GM21515 (cell line): ENCODE results near the gene SPTBN1.

Experiments
- ATAC-seq: cut with Tn5 transposase; IDR thresholded peaks from one replicate; pipeline ENCODE4 v1.9.1; 2021; ENCODE audit not compliant: unreplicated experiment

Gene SPTBN1

GRCh38 chr2:54549917-54550518 lies 93.9 kb downstream of the SPTBN1 start:
- ATAC-seq = no peak

- no peak for ATAC-seq
Observed at GRCh38 chr2:54550547-54550946, 94.4 kb downstream of the SPTBN1 start.

DNA sequence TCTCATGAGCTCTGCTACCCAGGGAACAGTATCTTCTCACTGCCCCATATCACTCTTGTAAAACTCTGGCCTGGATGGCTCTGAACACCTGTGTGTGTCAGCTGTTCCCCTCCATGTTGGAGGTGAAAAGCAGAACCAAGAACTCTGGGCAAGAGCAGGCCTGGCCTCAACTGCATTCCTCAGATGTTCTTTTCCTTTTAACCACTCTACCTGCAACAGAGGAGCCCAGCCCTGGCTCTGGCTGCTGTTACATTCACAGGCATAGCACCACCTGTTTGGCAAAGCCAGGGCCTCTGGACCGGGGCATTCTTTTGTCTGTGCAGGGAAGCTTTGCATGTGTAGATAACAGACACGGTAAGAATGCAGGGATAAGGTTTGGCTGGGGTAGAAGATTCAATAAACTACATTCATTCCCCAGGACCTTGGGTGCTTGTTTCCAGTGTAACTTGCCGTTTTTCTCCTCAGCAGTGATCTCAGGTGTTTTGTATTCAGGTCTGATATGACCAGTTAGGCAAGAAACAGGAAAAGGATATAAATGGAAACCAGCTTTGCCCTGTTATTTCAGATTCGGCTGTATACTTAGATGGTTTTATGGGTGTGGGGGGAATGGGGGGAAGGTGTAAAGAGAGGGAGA lies 95.1 kb downstream of the SPTBN1 start:
- ATAC-seq = peak; percentile 80

- ATAC-seq = no peak
Observed at GRCh38 chr2:54553075-54553474, 96.9 kb downstream of the SPTBN1 start.

DNA sequence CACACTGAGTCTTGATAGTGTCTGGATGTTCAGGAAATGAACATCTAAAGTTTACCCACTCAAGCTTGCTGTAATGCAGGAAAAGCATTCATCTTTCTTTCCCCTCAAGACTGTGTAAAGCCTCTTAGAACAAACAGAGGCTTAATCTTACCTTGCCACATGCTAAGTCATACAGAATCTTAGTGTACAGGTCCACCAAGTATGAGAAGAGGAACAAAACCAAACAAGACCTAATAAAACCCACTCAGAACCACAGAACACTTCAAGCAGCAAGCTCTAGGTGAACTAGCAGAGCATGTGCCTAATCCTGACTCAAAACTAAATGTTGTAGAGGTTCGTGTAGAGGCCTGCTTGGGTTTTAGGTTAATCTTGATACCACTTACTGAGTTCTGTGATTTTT lies 97.6 kb downstream of the SPTBN1 start:
- no peak for ATAC-seq

GRCh38 chr2:54555318-54555837 lies 99.3 kb downstream of the SPTBN1 start:
- ATAC-seq = no peak

DNA sequence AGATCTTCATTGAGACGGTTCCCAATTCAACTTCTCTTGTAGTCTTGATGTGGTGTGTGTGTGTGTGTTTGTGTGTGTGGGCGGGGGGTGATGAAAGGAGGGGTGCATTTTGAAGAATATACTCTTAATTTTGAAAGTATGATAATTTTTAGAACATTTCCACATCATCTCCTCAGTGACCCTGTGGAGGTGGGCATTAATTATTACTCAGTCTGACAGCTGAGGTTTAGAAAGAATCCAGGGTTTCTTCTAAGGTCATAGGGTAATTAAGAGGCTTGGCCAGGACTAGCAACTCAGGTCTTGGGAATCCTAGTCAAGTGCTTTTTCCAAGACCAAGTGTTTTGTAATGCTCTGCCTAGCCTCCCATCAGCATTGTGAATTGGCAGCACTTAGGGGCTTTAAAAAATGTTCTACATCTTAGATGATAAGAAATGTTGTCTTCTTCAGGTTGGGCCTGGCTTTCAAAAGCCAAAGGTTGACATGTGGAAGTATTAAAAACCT lies 100.5 kb downstream of the SPTBN1 start:
- ATAC-seq = no peak

DNA sequence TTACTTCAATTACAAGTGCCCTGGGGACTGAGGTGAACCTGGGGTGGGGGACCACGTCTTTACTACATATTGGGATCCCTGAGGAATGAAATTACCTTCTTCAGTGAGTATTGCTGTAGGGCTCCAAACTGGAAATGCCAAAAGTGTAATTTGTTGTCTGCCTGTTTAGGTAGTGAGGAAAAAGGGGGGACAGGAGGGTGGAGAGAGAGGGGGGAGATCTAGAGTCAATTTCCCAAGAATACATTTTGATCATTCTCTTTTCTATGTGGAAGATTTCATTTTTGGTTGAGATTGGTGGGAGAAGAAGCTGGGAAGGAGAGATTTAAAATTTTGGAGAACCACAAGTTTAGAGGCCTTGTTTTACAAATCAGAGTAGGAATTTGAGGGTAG lies 101.1 kb downstream of the SPTBN1 start:
- ATAC-seq = no peak

DNA sequence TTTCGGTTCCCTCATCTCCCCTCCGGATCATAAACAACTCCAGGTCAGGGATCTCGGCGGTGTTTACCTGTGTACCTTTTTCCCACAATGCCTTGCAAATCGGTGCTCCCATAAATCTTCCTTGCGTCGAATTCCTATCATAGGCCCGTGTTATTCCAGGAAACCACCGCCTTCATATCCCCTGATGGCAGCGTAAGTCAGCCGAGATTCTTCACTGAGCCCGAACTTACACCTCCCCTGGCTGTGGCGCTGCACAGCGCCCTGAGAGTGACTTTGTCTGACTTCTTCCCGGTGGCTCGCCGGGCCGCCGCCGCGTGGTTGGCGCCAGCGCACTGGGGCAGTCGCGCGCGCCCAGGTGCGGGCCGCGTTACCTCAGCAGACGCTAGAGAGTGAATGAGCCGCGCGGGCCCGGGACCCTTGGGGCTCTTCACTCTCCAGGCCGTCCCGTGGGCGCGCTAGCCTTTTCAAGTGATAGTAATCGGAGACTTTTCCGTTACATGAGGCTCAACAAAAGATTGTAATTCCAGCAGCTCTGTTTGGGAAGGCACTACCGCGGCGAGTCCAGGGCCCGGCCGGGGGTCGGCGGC lies 101.6 kb downstream of the SPTBN1 start:
- ATAC-seq = peak; percentile 53

- peak; percentile 50 for ATAC-seq
Observed at GRCh38 chr2:54558188-54559005, 102.3 kb downstream of the SPTBN1 start.

DNA sequence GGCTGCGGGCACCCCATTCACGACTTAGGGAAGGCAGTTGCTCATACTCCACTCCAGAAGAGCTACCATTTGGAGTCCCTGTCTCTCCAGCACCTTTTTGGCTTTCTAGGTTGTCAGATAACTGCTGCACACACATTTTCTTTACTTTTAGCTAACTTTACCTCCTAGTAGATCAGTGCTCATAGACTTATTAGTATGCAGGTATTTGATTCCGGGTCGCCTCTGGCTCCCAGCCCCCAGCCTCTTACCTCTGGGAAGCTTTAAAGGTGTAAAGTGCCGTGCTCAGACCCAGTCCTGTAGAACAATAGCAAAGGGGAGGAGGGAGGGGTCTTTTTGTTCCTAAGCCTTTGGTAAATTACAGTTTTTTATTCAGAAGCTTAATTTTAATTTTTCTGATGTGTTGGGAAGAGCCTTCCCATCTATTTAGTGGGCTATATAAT lies 102.9 kb downstream of the SPTBN1 start:
- no peak for ATAC-seq

DNA sequence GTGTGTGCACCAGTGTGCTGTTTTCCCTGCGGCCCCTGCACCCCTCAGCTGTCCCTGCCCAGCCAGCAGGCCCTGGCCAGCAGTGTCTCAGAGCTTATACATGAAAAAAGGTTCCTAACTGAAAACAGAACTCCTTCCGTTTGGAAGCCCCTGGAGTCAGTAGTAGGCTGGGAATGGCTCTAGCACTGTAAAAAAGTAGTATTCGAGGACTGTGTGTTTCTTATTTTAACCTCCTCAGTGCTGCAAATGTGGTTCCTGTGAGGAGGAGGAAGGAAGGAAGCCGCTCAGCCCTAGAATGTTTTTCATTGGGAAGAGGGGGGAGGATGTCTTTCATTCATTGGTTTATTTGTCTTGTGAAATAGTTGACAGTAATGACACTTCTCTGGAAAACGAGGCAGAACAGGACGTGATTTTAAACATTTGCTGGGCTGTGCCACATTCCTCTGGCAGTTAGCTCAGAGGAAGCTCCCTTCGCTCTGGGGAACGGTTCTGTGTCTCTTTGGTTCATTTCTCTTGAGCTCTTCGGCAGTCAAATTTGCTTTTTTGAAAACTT lies 103.5 kb downstream of the SPTBN1 start:
- ATAC-seq = no peak

- ATAC-seq = peak; percentile 48
Observed at GRCh38 chr2:54560146-54560881, 104.2 kb downstream of the SPTBN1 start.

DNA sequence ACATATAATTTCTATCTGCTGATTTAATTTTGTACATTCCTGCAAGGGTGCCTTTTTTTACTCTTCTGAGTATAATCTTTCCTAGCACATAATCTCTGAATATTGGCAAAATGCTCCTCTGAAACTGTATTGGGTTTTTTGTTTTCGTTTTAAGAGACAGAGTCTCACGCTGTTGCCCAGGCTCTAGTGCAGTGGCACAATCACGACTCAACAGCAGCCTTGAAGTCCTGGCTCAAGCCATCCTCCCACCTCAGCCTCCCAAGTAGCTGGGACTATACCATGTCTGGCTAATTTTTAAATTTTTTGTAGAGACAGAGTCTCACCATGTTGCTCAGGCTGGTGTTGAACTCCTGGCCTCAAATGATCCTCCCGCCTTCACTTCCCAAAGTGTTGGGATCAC lies 104.9 kb downstream of the SPTBN1 start:
- ATAC-seq = no peak

- no peak for ATAC-seq
Observed at GRCh38 chr2:54564439-54564838, 108.3 kb downstream of the SPTBN1 start.

DNA sequence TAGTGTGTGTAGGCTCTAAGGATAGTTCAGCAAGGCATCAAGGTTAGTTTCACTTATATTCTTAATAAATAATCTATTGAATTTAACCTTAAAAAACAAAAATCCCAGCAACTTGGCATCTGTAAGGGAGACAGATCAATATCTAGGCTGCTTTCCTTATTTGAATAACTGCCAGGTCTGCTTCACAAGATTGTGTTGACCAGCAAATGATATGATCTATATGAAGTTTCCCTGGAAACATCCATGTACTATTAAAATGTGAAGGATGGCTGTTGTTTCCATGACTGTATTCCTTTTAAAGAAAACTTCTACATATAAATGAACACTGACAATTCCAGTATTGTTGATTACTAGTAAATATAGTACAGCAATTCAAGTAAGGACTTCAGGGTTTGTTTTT lies 109.4 kb downstream of the SPTBN1 start:
- no peak for ATAC-seq

- ATAC-seq = no peak
Observed at GRCh38 chr2:54566896-54567295, 110.8 kb downstream of the SPTBN1 start.

- ATAC-seq = peak; percentile 35
Observed at GRCh38 chr2:54568876-54569321, 112.8 kb downstream of the SPTBN1 start.

DNA sequence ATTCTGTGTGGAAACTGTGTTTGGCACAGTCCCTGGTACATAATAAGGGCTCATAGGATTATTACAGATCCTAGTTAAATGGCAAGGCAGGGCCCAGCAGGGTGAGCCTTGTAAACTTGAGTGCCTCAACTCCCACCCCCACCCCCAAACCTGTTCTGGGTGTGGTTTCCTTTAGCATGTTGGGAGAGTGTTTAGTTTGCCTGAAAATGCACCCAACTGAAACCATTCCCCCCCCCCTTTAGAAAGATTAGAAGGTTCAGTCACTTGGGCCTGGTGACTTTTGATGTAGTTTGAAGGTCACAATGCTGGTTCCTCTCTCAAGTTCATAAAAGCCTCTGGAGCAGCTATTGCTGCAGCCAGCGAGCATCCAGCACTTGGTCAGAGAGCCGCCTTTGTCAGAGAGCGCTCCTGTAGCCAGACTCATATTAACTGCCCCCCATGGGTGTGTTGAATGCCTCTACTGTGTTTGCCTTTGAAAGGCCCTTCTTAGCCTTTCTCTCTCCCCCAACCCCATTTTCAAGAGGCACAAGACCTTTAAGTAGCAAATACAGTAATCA lies 113.7 kb downstream of the SPTBN1 start:
- no peak for ATAC-seq

GRCh38 chr2:54570321-54570855 lies 114.3 kb downstream of the SPTBN1 start:
- no peak for ATAC-seq
